ENCODE measurements around the gene CTXND1.
"Not testable (repeated sequence)": the region's sequence is repeated elsewhere in the genome, so short reads cannot be mapped to it uniquely, and the experiment has no call there.

- TF ChIP-seq, protein P1, sequence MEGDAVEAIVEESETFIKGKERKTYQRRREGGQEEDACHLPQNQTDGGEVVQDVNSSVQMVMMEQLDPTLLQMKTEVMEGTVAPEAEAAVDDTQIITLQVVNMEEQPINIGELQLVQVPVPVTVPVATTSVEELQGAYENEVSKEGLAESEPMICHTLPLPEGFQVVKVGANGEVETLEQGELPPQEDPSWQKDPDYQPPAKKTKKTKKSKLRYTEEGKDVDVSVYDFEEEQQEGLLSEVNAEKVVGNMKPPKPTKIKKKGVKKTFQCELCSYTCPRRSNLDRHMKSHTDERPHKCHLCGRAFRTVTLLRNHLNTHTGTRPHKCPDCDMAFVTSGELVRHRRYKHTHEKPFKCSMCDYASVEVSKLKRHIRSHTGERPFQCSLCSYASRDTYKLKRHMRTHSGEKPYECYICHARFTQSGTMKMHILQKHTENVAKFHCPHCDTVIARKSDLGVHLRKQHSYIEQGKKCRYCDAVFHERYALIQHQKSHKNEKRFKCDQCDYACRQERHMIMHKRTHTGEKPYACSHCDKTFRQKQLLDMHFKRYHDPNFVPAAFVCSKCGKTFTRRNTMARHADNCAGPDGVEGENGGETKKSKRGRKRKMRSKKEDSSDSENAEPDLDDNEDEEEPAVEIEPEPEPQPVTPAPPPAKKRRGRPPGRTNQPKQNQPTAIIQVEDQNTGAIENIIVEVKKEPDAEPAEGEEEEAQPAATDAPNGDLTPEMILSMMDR (IDR thresholded peaks at IDR 0.05) = not testable (repeated sequence)
- not testable (repeated sequence) for TF ChIP-seq POLR2A (IDR thresholded peaks at IDR 0.05)
These were observed 43.8 kb upstream of the CTXND1 start for GRCh38 chr15:80295777-80296176.

Data from right lobe of liver (tissue), 4 donors.